ENCODE results near the gene GRIK1.

Gene GRIK1

GRCh38 chr21:29529139-29529538 is 410.7 kb downstream of the GRIK1 start:
- DNase-seq (ENCODE audit: low read depth): no peak

GRCh38 chr21:29526545-29526944 is 413.3 kb downstream of the GRIK1 start:
- DNase-seq (ENCODE audit: low read depth): no peak

- peak; percentile 42 for DNase-seq (ENCODE audit: low read depth)
Observed at GRCh38 chr21:29524055-29524454, 415.7 kb downstream of the GRIK1 start.

- DNase-seq (ENCODE audit: low read depth): no peak
Observed at GRCh38 chr21:29523646-29524045, 416.1 kb downstream of the GRIK1 start.

GRCh38 chr21:29521872-29522271 is 417.9 kb downstream of the GRIK1 start:
- no peak for DNase-seq (ENCODE audit: low read depth)

DNA sequence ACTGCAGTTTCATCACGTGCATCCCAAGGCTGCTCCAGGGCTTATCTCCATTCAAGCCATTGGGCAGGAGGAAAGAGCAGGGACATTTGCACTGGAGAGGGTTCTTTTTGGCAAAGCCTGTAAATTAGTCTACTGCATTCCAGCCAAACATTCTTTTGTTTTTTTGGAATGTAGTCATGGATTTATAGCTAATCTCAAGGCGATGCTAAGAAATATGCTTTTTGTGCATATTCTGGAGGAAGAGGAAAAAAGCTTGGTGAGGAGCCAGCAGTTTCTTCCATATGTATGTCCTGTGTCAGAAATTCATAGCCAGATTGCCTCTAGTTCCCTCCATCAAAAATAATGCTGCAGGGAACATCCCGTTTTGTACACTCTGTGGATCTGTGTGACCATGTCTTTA is 419.6 kb downstream of the GRIK1 start:
- no peak for DNase-seq (ENCODE audit: low read depth)

DNA sequence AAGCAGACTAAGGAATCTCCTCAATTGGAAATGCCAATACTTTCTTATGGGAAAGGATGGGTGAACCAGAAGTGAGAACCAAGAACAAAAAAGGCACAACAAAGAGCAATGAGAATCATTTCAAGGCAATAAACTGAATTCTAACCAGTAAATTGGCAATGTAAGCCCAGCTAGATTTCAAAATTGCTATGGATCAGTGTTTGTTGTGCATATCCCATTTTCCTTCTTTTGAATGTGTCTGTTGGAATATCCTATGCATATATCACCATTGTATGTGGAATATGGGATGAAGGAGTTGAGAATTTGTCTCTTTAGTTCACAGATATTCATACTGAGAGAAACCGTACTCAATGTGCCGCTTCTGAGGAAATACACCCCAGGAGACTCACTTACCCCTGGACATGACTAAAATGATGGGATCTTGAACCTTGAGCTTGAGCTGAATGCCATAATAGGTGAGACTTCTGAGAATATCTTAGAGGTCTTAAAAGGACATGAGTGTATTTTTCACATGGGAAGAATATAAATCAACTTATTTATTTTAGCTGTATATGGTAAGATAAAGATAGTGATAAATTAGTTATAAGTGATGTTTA is 425.0 kb downstream of the GRIK1 start:
- DNase-seq (ENCODE audit: low read depth): no peak

DNA sequence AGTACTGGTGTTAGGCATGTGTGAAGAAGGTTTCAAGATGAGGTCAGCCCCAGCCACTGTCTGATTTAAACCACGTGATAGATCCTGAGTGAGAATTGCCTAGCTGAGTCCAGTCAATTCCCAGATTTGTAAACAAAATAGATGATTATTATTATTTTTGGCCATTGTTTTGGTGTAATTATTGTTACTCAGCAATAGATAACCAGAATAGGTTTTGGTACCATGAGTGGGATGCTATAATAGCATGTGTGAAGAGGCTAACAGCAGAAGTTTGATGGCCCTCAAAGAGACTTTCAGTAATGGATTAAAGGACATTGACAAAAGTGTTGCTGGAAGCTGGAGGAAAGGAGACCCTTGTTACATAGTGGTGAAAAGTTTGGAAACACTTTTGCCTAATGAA is 426.3 kb downstream of the GRIK1 start:
- DNase-seq (ENCODE audit: low read depth): no peak

DNA sequence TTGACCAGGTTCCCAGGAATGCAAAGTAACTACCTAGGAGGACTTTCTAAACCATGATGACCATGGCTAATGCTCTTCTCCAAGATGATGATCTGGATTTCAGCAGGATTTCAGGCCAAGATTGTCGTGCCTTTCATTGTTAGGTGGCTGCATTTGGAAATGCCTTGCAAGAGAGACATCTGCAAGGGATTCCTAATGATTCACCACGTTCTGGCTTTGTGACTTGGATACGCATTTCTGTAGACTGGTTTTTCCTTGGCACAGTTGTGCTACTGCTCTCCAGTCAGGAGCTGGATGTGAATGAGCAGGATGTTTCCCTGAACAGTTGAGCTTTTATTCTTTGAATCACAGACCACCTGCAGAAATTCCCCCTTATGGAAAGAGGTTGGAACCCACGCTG is 428.7 kb downstream of the GRIK1 start:
- DNase-seq (ENCODE audit: low read depth): no peak

GRCh38 chr21:29509121-29509520 is 430.7 kb downstream of the GRIK1 start:
- DNase-seq (ENCODE audit: low read depth): no peak

GRCh38 chr21:29508301-29508700 is 431.5 kb downstream of the GRIK1 start:
- no peak for DNase-seq (ENCODE audit: low read depth)

DNA sequence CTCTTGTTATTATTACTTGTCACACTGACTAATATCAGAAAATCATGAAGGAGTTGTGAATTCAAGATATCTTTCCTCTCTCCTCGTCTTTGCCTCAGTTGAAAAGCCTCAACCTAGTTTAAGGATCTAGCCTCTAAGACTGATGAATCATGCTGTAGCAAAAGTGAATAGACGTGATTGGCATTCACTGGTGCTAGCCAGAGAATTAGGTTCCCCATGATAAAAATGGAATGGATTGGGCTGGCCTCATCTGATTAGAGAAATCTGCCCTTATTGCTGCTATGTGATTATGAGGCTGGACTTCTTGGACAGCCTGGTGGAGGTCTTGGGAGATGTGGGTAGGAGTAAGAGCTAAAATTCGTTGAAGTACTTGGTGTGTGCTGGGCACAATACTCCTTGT is 432.8 kb downstream of the GRIK1 start:
- DNase-seq (ENCODE audit: low read depth): no peak

DNA sequence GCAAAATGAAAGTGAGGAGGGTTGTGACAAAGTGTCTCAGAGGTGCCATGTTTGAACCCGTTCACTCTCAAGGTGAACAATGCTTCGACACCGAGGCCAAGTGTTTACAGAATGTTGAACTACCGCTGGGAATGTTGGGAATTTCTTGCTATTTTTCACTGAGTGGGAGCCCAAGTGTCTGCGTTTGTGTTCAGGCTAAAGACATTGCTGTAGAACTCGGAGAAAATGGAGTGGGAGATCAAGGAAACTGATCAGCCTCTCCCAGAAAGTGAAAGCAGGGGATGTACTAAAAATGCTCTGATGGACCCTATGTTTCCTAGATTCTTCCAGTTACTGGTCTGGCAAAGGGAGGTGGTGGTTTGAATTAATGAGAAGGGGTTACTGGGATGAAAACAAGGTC is 433.6 kb downstream of the GRIK1 start:
- DNase-seq (ENCODE audit: low read depth): no peak

GRCh38 chr21:29504751-29505321 is 435.0 kb downstream of the GRIK1 start:
- DNase-seq (ENCODE audit: low read depth): peak; percentile 74

- no peak for DNase-seq (ENCODE audit: low read depth)
Observed at GRCh38 chr21:29501451-29501850, 438.3 kb downstream of the GRIK1 start.

GRCh38 chr21:29499734-29500343 is 440.0 kb downstream of the GRIK1 start:
- peak; percentile 37 for DNase-seq (ENCODE audit: low read depth)

GRCh38 chr21:29499229-29499628 is 440.6 kb downstream of the GRIK1 start:
- DNase-seq (ENCODE audit: low read depth): no peak

GRCh38 chr21:29496337-29496736 is 443.5 kb downstream of the GRIK1 start:
- DNase-seq (ENCODE audit: low read depth): peak; percentile 18

DNA sequence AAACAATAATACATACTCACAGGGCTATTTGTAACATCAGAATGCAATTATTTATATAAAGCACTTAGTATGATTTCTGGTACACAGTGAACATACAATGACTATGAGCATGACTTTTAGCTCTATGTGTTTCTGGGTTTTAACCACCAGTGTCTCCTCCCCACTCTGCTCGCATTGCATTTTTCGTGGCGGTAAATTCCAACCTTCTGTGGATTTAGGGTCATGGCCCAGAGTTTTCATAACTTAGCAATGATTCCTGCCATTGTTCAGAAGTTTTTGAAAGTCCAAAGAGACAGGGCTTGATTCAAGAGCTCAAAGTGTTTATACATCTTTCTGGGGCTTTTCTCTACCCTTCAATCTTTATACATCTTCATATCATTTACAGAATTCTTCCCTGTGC is 449.8 kb downstream of the GRIK1 start:
- peak; percentile 48 for DNase-seq (ENCODE audit: low read depth)

- no peak for DNase-seq (ENCODE audit: low read depth)
Observed at GRCh38 chr21:29487154-29487553, 452.6 kb downstream of the GRIK1 start.
